C1 segment of cervical spinal cord (tissue), 14 donors: ENCODE data around the gene C20orf96.

ENCODE experiments used
- DNase-seq, 14 donors: peaks; one replicate each; lab custom pipeline; 2025; lab: John Stamatoyannopoulos, UW

C20orf96 gene

DNA sequence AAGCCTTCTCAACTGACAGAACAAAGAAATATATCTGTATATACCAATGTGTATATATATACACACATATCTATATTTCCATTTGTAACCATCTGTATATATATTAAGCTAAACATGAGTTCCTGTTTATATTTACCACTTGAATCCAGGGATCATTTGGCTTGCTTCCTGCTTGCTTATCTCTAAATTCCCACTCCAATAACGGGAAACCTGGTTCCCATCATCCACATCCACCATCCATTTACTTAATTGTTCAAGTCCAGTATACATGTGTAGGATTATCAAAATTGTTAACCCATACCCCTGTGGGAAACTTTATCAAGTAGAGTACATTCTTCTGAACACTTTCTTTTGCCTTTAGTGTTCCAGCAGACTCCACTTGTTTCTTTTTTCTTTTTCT is 22.3 kb upstream of the C20orf96 start:
- DNase-seq = no peak

- no peak for DNase-seq
These were observed 21.5 kb upstream of the C20orf96 start for GRCh38 chr20:312067-312466.

DNA sequence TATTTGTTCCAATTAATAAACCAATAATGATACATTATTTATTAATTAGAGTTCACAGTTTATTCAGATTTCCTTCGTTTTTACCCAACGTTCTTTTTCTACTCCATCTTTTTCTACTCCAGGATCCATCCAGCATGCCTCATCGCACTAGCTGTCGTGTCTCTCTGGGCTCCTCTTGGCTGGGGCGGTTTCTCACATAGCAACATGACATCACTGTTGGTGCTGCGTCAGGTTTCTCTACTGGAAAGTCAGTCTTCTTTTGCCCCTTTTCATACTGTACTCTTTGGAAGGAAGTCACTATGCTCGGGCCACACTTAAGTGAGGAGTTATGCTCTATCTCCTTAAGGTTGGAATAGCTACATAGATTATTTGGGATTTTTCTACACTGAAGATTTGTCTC is 21.1 kb upstream of the C20orf96 start:
- no peak for DNase-seq

DNA sequence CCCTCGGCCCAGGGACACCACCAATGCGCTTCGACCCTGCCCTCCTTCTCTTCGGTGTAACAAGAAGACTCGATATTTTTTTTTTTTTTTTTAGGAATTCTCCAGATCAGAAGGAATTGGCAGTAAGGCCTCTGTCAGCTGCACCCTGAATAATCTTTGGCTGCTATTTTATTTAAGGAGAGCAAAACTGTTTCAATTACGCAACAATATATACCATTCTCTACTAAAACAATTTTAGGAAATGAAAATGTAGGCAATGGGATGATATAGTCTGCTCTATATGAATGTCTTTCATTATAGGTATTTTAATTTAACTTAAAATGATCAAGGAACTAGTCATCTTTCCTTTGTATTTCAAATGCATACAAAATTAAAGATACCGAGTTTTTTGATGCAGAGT is 20.1 kb upstream of the C20orf96 start:
- no peak for DNase-seq

GRCh38 chr20:309841-310644 is 19.5 kb upstream of the C20orf96 start:
- peak; percentile 72 to 99 (median 96) for DNase-seq

GRCh38 chr20:309306-309840 is 18.8 kb upstream of the C20orf96 start:
- DNase-seq = peak in 2 of 14 donors; percentile 54 to 59

DNA sequence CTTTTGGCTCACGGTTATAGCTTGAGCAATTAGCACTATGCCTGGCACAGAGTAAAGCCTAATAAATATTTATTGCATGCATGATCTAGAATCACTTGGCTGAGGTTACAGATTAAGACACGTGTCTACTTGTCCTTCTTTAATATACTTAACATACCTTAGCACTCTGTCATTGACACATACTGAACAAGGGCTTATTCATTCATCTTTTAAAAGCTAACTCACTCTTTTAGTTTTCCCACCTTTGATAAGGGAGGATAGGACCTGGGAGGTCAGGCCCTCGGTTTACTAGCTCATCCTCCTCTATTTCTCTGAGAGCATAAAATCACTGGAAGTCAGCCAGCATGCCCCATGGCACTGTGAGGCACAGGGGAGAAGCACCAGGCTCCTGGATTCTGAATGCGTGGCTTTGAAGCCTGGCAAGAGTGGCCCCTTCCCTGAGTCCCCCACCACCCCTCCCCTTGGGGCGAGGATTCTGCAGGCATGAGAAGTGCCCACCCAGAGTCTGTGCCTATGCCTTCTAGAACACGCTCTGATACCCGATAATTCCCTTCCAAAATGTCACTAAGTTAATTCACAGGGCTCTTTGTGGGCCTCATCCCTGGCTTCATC is 18.0 kb upstream of the C20orf96 start:
- no peak for DNase-seq

DNA sequence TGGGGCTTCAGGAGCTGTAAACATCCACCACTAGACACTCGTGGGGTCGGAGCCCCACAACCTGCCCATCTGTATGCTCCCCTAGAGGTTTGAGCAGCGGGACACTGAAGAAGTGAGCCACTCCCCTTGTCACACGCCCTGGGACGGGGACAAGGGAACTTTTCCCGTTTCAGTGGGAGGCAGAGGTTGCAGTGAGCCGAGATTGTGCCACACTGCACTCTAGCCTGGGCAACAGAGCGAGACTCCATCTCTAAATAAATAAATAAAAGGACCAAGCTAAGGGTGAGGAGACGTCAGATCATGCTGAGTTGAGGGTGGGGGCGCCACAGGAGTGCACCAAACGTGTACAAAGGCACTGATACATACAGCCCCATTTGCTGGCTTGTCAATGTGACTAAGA is 15.2 kb upstream of the C20orf96 start:
- DNase-seq = no peak

DNA sequence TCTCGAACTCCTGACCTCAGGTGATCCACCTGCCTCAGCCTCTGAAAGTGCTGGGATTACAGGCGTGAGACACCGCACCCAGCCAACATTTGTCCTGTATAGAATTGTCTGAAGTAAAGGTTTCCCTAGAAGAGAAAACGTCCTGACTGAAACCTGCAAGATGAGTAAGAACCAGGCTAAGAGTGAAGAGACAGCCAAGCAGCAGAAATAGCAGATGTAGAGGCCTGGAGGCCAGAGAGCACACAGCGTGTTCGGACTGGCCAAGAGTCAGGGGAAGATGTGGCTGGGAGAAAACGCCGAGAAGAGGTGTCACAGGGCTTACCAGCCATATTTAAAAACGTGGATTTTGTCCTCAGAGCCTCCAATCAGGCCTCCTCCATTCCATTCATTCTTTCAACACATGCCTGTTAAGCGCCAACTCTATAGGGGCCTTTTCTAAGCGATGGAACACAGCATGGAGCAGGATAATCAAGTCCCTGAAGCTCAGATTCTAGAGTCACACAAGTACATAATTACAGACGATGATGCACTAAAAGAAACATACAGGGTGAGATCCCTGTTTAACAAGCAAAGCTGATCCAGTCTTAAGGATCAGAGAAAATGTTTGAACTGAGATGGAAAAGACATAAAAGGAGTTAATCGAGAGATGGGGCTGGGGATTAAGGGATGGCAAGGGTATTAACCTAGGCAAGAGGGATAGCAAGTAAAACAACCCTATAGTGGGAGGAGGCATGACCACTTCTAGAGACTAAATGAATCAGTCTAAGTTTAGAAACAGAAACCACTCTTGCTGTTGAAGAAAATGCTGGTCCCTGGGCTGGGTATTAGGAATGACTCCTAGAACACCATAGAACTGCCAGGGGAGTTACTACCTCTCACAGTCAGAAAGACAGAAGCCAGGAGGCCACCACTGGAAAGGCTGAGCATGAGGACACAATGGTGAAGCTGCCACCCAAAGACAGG is 11.6 kb upstream of the C20orf96 start:
- DNase-seq = no peak

DNA sequence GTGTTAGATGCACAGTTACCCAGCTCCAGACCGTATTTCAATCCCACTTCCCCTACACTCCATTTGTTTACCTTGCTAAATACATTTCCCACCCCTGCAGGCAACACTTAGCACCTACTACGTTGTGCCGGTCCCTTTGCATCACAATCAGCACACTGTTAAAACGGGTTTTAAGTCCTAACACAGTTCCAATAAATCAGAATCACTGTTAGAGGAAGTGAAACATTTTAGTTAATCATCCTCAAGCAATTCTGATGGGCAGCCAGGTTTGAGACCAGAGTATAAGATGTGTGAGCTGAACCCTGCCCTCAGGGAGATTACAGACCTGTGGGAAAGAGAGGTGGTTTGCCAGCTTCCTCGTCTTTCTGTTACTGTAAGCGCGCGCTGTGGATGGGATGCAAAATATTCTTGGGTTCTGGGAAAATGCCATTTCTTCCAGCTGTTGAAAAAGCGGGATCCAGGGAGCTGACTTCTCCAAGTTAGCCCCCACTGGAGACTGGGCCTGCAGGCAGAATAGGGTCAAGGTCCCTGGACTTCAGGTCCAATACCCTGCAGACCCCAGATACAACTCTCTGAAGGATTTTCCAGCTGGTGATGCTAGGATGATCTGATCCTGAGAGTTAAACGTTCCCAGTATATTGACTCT is 9.9 kb upstream of the C20orf96 start:
- DNase-seq = no peak

DNA sequence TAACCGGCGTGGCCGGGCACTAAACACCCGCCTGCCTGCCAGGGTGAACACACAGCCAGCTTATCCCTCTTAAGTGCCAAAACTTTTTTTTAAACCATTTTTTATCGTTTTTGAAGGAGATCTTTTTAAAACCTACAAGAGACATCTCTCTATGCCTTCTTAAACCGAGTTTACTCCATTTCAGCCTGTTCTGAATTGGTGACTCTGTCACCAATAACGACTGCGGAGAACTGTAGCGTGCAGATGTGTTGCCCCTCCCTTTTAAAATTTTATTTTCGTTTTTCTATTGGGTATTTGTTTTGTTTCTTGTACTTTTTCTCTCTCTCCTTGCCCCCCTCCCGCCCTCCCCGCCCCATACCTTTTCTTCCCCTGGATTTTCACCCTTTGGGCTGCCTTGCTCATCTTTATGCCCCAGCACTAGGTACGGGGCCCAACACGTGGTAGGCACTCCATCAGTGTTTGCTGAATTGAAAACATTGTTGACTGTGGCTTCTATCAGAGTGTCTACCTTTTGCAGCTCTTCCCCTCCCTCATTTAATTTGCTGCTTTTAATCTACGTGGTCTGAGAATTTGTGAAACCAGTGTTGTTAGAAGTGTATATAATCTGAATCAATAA is 8.3 kb upstream of the C20orf96 start:
- no peak for DNase-seq

GRCh38 chr20:297925-298775 is 7.6 kb upstream of the C20orf96 start:
- peak in 13 of 14 donors; percentile 30 to 72 (median 54) for DNase-seq

- peak; percentile 10 to 86 (median 70) for DNase-seq
These were observed 6.8 kb upstream of the C20orf96 start, which contains the start of gene ZCCHC3 for GRCh38 chr20:297098-297924. TSS of gene ZCCHC3 (plus strand) at chr20:297570. CDS start at chr20:297587, 17 bp downstream.

DNA sequence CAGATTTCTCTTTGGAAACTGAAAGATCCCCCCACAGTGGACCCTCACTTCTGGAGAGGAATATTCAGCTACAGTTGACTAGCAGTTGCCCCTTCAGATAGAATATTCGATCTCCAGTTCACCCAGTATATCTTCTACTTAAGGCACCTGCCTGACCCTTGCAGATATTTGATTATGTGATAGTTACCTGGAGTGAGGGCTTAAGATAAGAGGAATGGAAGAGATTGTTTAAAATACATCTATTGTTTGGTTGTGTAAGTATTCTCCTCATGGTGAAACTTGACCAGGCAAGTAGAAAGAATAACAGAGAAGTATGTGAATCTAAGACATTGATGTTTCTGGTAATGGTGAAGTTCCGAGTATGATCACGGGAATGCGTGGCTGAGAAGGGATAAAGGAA is 5.3 kb upstream of the C20orf96 start:
- DNase-seq = no peak

- DNase-seq = no peak
These were observed 4.1 kb upstream of the C20orf96 start for GRCh38 chr20:294602-295001.

- DNase-seq = no peak
These were observed 862 bp downstream of the C20orf96 start for GRCh38 chr20:289693-290083.

GRCh38 chr20:288956-289692 is 1.4 kb downstream of the C20orf96 start:
- DNase-seq = no peak

DNA sequence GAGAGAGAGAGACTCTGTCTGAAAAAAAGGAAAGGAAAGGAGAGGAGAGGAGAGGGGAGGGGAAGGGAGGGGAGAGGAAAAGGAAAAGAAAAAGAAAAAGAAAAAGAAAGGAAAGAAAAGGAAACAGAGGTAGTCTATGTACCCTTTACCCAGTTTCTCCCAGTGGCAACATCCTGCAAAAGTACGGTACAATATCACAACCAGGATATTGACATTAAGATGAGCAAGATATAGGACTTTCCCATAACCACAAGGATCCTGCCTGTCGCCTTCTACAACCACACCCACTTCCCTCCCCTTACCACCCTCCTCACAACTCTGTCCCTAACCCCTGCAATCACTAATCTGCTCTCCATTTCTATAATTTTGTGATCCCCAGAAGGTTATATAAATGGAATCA is 4.0 kb downstream of the C20orf96 start:
- no peak for DNase-seq
